NCI-H774 (cell line): Measurements from ENCODE around the gene AFAP1.

ENCODE experiments used
- DNase-seq: peaks from one replicate; lab custom pipeline; 2025; lab: John Stamatoyannopoulos, UW

The AFAP1 gene

GRCh38 chr4:7819446-7819845 lies 120.2 kb downstream of the AFAP1 start:
- DNase-seq, result no peak

GRCh38 chr4:7818399-7818911 lies 121.2 kb downstream of the AFAP1 start:
- no peak for DNase-seq

- no peak for DNase-seq
These were observed 121.7 kb downstream of the AFAP1 start for GRCh38 chr4:7817877-7818398.

- DNase-seq, result no peak
These were observed 122.9 kb downstream of the AFAP1 start for GRCh38 chr4:7816771-7817170.

- DNase-seq, result no peak
These were observed 123.7 kb downstream of the AFAP1 start for GRCh38 chr4:7815981-7816380.

GRCh38 chr4:7815562-7815961 lies 124.1 kb downstream of the AFAP1 start:
- no peak for DNase-seq

- DNase-seq, result no peak
These were observed 125.2 kb downstream of the AFAP1 start for GRCh38 chr4:7814451-7814850.

GRCh38 chr4:7813674-7814073 lies 126.0 kb downstream of the AFAP1 start:
- DNase-seq, result no peak

- no peak for DNase-seq
These were observed 126.7 kb downstream of the AFAP1 start for GRCh38 chr4:7812921-7813320.

GRCh38 chr4:7812231-7812857 lies 127.3 kb downstream of the AFAP1 start:
- no peak for DNase-seq

- no peak for DNase-seq
These were observed 128.0 kb downstream of the AFAP1 start for GRCh38 chr4:7811536-7812191.

GRCh38 chr4:7810783-7811535 lies 128.7 kb downstream of the AFAP1 start:
- no peak for DNase-seq

GRCh38 chr4:7808752-7809151 lies 130.9 kb downstream of the AFAP1 start:
- DNase-seq, result no peak

GRCh38 chr4:7808181-7808580 lies 131.5 kb downstream of the AFAP1 start:
- no peak for DNase-seq

GRCh38 chr4:7807351-7807921 lies 132.2 kb downstream of the AFAP1 start:
- DNase-seq, result no peak

GRCh38 chr4:7806338-7807090 lies 133.1 kb downstream of the AFAP1 start:
- DNase-seq, result no peak

- DNase-seq, result peak; percentile 6
These were observed 133.9 kb downstream of the AFAP1 start for GRCh38 chr4:7805533-7806337.

GRCh38 chr4:7804756-7805385 lies 134.8 kb downstream of the AFAP1 start:
- DNase-seq, result no peak

GRCh38 chr4:7803992-7804755 lies 135.5 kb downstream of the AFAP1 start:
- DNase-seq, result peak; percentile 49

GRCh38 chr4:7803371-7803770 lies 136.3 kb downstream of the AFAP1 start:
- no peak for DNase-seq
